ENCODE results near the gene TUBB. TPM values are rescaled to one million over a fixed set of nuclear protein-coding genes. Genes with fewer than 3 reads are reported as not detected.

The TUBB gene
- 310 and 353 TPM in 2 replicates for total RNA-seq

DNA sequence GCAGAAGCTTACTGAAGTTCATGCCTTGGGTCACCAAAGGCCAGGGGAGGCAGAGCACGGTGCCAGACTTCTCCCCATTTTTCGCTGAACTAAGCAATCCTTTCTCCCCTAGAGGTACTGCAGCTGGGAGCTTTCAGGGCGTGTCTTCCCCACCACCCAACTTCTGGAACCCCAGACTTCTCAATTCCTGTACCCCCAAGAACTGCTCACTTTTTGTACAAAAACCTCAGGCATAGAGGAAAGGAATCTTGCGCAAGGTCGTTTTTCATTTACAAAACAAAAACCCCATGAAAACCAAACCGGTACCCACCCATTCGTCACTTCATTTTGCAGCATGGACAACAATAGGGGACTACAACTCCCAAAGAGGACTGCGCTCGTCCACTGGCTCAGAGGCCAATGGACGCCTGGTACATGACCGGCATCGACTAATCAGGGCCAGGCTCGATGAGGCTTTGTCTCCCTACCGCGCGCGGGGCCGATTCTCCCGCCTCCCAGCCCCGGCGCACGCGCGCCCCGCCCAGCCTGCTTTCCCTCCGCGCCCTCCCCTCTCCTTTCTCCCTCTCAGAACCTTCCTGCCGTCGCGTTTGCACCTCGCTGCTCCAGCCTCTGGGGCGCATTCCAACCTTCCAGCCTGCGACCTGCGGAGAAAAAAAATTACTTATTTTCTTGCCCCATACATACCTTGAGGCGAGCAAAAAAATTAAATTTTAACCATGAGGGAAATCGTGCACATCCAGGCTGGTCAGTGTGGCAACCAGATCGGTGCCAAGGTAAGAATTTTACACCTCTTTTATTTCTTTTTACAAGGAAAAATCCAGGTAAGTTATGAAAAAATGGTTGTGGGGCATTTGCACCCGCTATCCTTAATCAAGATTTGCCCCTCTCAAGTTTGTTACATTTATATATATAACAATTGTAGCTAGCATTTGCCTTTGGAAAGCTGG lies at the start of gene TUBB:
Gene TUBB (plus strand): TSS at position 562 of the 947 bp plus-strand sequence. CDS start 155 bp downstream, at position 717.

DNA sequence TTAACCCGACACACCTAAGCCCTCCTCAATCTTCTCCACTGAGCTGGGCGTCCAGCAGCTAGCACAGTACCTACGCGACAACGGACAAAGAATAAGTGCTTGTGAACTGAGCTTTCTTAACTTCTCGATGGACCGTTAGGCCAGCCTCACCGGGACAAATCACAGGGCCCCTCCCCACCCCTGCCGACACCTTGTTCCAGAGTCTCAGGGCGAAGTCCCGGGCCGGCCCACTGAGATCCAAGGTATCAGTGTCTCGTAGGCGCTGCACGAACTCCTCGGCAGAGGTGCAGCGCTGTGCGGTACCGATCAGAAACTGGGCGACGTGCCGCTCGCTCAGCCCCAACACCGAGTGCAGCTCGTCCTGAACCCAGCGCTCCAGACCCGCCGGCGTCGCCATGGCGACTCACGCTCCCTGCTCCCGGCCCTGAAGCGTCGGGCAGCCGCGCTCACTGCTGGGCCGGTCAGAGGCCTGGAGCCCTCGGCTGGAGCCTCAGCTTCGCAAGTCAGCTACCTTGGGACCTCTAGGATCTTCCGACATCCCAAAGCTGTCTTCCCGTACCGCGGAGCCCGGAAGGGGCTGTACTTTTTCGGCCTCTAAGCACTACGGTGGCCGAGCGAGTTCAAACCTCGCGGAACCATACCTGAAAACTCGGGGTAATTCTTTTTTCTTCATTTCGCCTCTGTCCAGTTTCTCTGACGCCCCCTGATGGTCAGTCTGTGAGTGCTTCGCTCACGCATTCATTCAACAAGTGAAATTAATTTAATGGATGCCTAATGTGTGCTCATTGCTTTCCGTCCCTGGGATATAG lies 47.5 kb upstream of the TUBB start, which contains the start of gene DHX16:
Gene DHX16 (minus strand): TSS at position 562 of the 809 bp plus-strand sequence. CDS start 165 bp downstream, at position 397.

DNA sequence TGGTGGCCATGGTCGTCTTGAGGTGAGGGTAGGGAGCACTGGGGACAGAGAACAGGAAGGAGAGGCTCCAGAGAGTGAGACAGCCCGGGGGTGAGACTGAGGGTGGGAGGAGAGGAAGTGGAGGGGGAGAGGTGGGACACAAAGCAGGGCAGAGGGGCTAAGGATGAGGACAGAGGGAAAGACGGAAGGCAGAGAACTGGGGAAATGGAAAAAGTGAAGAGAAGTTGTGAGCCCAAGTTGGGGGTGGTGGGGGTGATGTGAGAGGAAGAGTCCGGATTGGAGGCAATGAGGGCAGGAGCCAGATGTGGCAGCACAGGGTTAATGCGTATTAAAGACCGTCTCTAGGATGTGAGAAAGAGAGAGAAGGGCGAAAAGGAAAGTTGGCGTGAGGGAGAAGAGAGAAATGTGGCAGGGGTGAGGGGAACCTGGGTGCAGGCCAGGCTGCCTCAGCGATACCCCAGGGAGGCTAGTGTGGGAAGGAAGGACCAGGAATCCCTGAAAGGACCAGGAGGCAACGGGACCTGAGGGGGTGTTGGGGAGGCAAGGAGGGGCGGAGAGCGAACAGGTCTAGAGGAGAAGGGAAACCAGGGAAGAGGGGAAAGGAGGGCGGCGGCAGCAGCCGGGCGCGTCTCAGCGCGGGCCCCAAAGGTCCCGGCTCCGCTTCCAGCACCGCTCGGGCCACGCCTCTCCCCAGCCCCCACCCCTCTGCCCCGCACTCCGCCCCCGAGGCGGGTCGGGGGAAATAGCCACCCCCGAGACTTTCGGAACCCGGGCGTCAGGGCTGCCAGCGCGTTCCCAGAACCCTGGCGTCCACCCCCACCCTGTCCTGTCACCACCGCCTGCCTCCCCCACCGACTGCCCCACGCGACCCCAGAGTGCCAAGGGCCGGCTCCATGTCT lies 33.9 kb upstream of the TUBB start, which contains the start of gene PPP1R18:
Gene PPP1R18 (minus strand): TSS at position 637 of the 899 bp plus-strand sequence. CDS start 627 bp downstream, at position 10.

DNA sequence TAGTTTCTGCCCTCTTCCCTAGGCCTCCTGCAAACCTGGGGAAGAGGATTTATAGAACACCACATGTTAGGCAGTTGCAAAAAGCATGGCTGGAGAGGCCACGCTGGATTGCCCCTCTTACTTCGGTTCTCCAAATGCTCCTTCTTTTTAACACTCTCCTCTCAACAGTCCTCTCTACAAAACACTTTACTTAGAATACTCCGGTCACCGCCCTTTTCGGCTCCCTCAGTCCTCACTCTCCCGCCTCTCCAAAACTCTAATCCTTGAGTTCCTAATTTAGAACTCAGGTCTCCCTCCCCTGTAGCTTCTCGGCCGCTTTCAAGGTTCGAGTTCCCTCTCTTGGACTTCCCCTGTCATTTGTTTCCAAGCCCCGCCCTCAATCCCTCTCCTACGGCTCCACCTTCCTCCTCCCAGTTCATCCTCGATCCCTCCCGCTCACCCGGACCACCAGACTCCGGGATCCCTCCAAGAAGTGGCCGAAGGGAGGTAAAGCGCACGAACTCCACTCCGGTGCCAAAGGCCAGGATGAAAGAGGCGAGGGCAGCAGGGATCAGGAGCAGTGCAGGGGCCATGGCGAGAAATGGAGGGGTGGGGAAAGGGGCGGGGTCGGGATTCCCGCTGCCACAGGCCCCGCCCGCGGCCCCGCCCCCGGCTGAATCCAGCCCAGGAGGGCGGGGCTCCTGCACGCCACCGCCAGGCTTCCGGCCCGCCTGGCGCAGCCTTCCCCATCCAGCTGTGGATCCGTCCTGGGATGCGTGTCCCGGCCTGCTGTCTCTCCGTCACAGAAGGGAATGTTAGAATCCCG lies 29.5 kb upstream of the TUBB start, which contains the start of gene NRM:
Gene NRM (minus strand): TSS at position 582 of the 805 bp plus-strand sequence. CDS start 10 bp downstream, at position 572.

DNA sequence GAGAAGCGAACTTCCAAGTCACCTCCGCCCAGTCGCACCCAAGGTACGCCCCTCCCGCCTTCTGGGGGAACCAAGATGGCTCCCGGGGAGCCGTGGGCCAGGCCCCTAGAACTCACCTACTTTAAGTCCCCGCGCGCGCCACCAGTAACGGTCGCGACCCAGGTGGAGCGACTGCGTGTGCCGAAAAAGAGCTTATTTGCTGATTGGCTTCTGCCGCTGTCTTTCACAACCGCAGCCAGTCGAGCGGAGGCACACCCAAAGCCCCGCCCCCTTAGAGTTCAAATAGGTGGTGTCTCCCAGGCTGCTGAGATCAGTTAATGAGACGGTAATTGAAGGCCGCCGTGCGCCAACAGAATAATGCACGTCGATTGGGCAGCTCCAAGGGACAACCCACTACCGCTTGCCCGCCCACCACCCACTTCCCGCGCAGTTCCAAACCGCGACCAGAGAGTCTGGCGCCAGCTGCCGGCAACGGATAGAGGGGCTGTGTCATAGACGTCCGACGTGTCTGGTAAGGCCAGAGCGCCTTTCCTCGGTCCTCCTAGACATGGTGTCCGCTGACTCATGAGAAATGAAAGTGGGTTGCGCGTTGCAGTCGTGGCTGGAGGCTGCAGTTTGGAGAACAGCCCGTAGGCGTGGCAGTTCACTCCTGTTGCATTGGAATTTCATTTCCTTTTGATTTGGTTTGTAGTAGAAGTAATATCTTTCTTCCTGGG lies 2.9 kb upstream of the TUBB start, which contains the start of gene MDC1:
Gene MDC1 (minus strand): TSS at position 153 of the 716 bp plus-strand sequence. CDS start 2,106 bp downstream, outside the sequence.

DNA sequence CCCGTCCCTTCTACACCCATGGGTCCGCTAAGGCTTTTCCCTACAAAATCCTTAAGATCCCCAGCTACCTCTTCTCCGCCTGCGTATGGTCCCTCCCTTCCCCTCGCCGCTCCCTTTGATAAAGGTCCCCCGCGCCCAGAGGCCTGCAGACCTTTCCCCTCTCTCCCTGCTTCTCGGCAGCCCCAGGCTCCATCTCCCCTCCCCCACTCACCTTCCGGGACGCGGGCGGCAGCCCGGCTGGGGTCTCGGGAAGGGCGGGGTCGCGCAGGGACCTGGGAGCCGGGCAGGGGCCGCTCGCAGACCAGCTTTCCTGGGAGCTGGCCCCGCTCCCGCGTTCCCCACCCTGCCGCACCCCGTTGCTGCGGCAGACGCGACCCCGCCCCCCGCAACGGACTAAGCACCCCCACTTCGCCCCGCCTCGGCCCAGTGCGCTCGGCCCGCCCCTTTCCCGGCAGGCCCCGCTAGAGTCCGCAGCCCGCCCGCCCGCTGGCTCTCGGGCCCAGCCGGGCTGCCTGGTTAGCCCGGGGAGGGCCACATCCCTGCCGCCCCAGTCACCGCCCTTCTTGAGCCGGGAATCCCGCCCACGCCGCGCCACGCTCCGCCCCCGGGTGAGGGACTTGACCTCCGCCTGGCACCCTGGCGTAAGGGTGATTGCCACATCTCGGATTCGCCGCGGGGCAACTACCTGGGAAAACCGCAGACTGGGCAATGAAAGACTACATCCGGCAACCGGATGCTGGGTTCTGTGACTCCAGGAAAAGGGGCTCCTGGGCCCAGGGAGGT lies 22.4 kb downstream of the TUBB start, which contains the start of gene FLOT1:
Gene FLOT1 (minus strand): TSS at position 372 of the 783 bp plus-strand sequence. CDS start 498 bp downstream, outside the sequence.

DNA sequence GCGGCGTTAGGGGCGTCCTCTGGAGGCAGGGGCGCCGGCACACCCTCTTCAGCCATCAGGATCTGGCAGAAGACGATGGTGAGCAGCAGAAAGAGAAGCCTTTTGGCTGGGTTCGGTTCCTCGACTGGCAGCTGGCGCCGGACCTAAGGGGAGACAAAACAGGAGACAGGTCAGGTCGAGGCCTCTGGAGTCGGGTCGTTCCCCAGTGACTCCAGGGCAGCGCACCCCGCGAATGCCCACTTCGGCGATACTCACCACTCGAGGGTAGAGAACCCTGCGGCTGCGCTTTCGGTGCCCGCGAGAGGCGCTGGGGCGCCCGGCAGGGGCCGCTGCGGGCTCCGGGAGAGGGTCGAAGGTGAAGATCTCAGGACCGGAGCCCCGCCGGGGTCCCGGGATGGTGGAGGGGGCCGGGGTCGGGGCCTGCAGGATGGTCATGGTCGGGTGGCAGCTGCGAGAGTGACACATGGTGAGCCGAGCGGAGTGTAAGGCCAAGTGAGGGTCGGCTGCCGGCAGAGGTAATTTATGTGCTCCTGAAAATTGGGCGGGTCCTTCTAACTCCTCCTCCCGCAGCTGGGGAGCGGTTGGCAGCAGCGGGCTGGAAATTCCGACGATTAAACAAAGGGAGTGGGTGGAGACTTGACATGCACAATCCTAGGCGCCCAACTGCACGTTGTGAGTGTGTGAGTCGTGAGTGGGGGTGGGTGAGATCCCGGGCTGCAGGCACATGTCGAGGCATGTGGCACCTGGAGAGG lies 24.1 kb downstream of the TUBB start, which contains the start of gene IER3:
Gene IER3 (minus strand): TSS at position 494 of the 752 bp plus-strand sequence. CDS start 29 bp downstream, at position 465.

Other genes with a start within 250 kb of the TUBB start
- 206 and 225 TPM in 2 replicates for gene HLA-E, start 230.8 kb upstream of the TUBB start, total RNA-seq
- gene GNL1, start 163.9 kb upstream of the TUBB start, total RNA-seq, result 43.5 and 53.8 TPM in 2 replicates
- gene PRR3, start 163.1 kb upstream of the TUBB start, total RNA-seq, result 3.4 and 6.4 TPM in 2 replicates
- 33.4 and 59.5 TPM in 2 replicates for gene ABCF1, start 148.9 kb upstream of the TUBB start, total RNA-seq
- gene PPP1R10, start 103.1 kb upstream of the TUBB start, total RNA-seq, result 13.9 and 20.8 TPM in 2 replicates
- gene MRPS18B, start 102.5 kb upstream of the TUBB start, total RNA-seq, result 36.4 and 46.6 TPM in 2 replicates
- 2.0 and 2.8 TPM in 2 replicates for gene ATAT1, start 93.5 kb upstream of the TUBB start, total RNA-seq
- 2.0 and 2.7 TPM in 2 replicates for gene C6orf136, start 73.2 kb upstream of the TUBB start, total RNA-seq
- 35.8 and 43.7 TPM in 2 replicates for gene DHX16, start 47.3 kb upstream of the TUBB start, total RNA-seq
- gene PPP1R18, start 33.7 kb upstream of the TUBB start, total RNA-seq, result 36.7 and 43.6 TPM in 2 replicates
- gene NRM, start 29.4 kb upstream of the TUBB start, total RNA-seq, result 0.71 and 1.0 TPM in 2 replicates
- gene MDC1, start 3.1 kb upstream of the TUBB start, total RNA-seq, result 2.4 and 3.7 TPM in 2 replicates
- 90.2 and 100 TPM in 2 replicates for gene FLOT1, start 22.3 kb downstream of the TUBB start, total RNA-seq
- gene IER3, start 24.2 kb downstream of the TUBB start, total RNA-seq, result 48.9 and 61.3 TPM in 2 replicates
- 16.2 and 34.9 TPM in 2 replicates for gene DDR1, start 164.2 kb downstream of the TUBB start, total RNA-seq
- gene GTF2H4, start 187.9 kb downstream of the TUBB start, total RNA-seq, result 5.8 and 11.1 TPM in 2 replicates
- gene VARS2, start 193.9 kb downstream of the TUBB start, total RNA-seq, result 9.8 and 15.5 TPM in 2 replicates
- gene SFTA2, start 211.8 kb downstream of the TUBB start, total RNA-seq, result not detected in 2 replicates
- gene MUCL3, start 220.6 kb downstream of the TUBB start, total RNA-seq, result not detected in 2 replicates